ACC112 (cell line): ENCODE results near the gene NGEF.
A peak's percentile ranks its signal among the peaks of the same experiment; 100 is the strongest.
"Not testable (repeated sequence)": the region's sequence is repeated elsewhere in the genome, so short reads cannot be mapped to it uniquely, and the experiment has no call there.

Experiments used
- H2AFZ ChIP-seq: fragments of 200-600 bp; sonication (generic); one replicate; pipeline ENCODE4 v1.6.0; 2017; ENCODE audit warnings: antibody characterized with exemption, low read length; ENCODE audit not compliant: unreplicated experiment
- H3K27ac ChIP-seq: fragments of 200-600 bp; sonication (generic); 2 replicates; pipeline ENCODE4 v1.5.1; 2014; ENCODE audit warnings: low read depth, mild to moderate bottlenecking, antibody characterized with exemption, low read length, moderate library complexity
- H3K27me3 ChIP-seq: fragments of 200-600 bp; sonication (generic); 2 replicates; pipeline ENCODE4 v1.6.1; 2014; ENCODE audit warnings: mild to moderate bottlenecking, antibody characterized with exemption, low read length, moderate library complexity, mixed read lengths; ENCODE audit not compliant: insufficient read depth
- H3K36me3 ChIP-seq: fragments of 200-600 bp; sonication (generic); 2 replicates; pipeline ENCODE4 v1.6.1; 2016; ENCODE audit warnings: mild to moderate bottlenecking, antibody characterized with exemption, low read length, moderate library complexity, mixed read lengths; ENCODE audit not compliant: insufficient read depth
- H3K4me1 ChIP-seq: fragments of 200-600 bp; sonication (generic); one replicate; pipeline ENCODE4 v1.6.1; 2016; ENCODE audit warnings: low read length, mixed read lengths; ENCODE audit not compliant: insufficient read depth, unreplicated experiment, control insufficient read depth
- H3K4me3 ChIP-seq: fragments of 200-600 bp; sonication (generic); 2 replicates; pipeline ENCODE4 v1.5.1; 2014; ENCODE audit warnings: mild to moderate bottlenecking, low read depth, low read length
- H3K79me2 ChIP-seq: fragments of 200-600 bp; sonication (generic); one replicate; pipeline ENCODE4 v1.6.0; 2016; ENCODE audit warnings: low read length; ENCODE audit not compliant: control insufficient read depth, unreplicated experiment, insufficient read depth

Gene NGEF

GRCh38 chr2:233055362-233055761 is 42.3 kb upstream of the NGEF start:
- Histone ChIP-seq H3K36me3 (no peaks in the 10 kb centered on the region), H3K27ac (no peak overlapping the region), H3K27me3 (no peaks in the 10 kb centered on the region; the same call in 1 of the 2 replicates), H3K79me2 (no peaks in the 10 kb centered on the region), H3K4me1 (peaks cover 11% of the 10 kb centered on the region), H2AFZ (no peak overlapping the region), H3K4me3 (no peak overlapping the region)

DNA sequence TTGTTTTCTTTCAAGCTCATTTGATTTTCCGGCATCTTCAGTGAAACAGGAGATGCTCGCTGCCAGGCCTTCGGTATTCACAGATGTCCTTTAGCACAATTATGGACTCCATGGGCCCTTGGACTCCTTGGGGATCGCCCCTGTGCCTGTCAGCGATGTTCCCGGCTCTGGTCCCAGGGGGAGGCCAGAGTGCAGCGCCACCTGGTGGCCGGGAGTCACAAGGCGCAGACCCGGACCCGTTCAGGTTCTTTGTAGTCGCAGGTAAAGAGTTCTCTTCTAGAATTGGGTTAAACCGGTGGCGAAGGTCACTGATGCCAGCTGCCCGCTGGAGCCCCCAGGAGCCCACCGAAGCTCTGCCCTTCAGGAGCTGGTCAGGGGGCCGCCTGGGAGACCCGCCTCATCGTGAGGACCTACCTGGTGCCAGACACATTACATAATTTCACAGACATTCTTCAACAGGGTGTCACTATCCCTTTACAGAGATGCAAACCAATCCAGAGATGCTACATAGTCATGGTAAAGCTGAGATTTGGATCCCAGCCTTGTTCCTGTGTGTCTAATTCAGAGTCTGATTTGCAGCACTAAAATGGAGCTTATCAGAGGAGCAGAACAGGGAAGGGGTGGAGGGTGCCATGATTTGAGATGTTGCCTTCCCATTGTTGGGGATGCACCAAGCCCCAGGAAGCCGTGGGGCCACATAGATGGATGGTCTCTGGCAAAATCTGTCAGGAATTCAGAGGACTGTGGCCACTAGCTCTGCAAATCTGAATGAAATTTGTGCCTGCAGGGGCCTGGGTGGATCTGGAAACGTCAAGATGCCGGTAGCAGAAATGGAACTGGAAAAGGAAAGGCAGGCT is 41.1 kb upstream of the NGEF start:
- H3K4me3 ChIP-seq = no peak overlapping the region
- no peaks in the 10 kb centered on the region for H3K79me2 ChIP-seq
- H2AFZ ChIP-seq = no peak overlapping the region
- H3K36me3 ChIP-seq = no peaks in the 10 kb centered on the region
- H3K4me1 ChIP-seq = peaks cover 11% of the 10 kb centered on the region
- H3K27ac ChIP-seq = no peak overlapping the region
- H3K27me3 ChIP-seq = no peaks in the 10 kb centered on the region; the same call in 1 of the 2 replicates

DNA sequence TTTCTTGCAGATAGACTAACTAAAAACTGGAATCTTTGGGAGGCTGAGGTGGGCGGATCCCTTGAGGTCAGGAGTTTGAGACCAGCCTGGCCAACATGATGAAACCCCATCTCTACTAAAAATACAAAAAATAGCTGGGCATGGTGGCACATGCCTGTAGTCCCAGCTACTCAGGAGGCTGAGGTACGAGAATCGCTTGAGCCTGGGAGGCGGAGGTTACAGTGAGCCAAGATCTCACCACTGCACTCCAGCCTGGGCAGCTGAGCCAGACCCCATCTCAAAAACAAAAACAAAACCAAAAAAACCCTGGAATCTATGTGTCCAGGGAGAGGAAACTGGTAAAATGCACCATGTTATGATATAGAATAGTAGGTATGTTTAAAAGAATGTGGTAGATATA is 39.5 kb upstream of the NGEF start:
- not testable (repeated sequence) for H3K27ac ChIP-seq, H3K27me3 ChIP-seq, H3K36me3 ChIP-seq, H3K79me2 ChIP-seq, H2AFZ ChIP-seq, H3K4me3 ChIP-seq
- H3K4me1 ChIP-seq = peaks cover 11% of the 10 kb centered on the region

DNA sequence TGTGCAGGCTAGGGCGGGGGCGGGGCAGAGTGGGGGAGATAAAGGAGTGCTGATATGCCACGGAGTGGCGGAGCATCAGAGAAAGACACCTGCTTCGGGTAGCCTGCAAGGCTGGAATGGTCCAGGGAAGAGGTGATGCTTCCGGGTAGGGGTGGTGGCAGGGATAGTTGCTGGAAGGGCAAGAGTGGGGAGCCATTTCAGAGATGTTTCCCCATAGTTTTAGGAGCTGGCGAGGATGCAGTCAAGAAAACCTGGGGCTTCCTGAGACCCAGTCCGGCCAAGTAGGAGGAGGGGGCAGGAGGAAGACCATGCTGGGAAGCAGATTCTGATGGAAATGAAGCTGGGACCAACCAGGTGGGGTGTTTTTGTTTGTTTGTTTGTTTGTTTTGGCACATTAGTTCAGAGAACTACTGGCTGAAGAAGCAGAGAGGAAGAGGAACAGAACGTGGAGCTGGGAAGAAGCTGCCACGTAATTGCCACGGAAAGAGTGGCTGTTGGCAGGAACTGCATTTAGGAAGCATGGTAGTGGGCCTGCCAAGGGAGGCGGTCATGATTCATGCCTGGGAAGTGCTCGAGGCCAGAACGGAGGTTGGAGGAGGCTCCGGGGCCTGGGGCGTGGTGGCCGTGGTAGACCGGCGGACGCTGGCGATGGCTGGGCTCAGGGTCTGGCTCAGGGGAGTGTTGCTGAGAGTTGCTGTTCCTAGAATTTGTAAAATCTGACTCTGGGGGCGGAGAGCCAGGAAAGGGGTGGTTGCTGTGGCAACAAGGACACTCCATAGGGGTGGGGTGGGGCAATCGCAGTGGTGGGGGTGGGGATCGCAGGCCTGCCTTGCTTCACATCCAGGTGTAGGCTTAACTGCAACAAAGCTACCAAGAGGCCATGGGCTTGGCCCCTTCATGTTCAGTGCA is 38.4 kb upstream of the NGEF start:
- Histone ChIP-seq H2AFZ (peak overlapping the region; percentile 53), H3K79me2 (no peaks in the 10 kb centered on the region), H3K27me3 (no peaks in the 10 kb centered on the region; the same call in 1 of the 2 replicates), H3K4me1 (peaks cover 11% of the 10 kb centered on the region), H3K36me3 (no peaks in the 10 kb centered on the region), H3K27ac (no peak overlapping the region), H3K4me3 (no peak overlapping the region)

GRCh38 chr2:233049194-233049761 is 36.2 kb upstream of the NGEF start:
- H3K4me3 ChIP-seq = no peak overlapping the region
- H2AFZ ChIP-seq = no peak overlapping the region
- H3K4me1 ChIP-seq = peaks cover 9% of the 10 kb centered on the region
- H3K36me3 ChIP-seq = no peaks in the 10 kb centered on the region
- H3K27ac ChIP-seq = no peak overlapping the region
- no peaks in the 10 kb centered on the region for H3K79me2 ChIP-seq
- no peaks in the 10 kb centered on the region for H3K27me3 ChIP-seq

DNA sequence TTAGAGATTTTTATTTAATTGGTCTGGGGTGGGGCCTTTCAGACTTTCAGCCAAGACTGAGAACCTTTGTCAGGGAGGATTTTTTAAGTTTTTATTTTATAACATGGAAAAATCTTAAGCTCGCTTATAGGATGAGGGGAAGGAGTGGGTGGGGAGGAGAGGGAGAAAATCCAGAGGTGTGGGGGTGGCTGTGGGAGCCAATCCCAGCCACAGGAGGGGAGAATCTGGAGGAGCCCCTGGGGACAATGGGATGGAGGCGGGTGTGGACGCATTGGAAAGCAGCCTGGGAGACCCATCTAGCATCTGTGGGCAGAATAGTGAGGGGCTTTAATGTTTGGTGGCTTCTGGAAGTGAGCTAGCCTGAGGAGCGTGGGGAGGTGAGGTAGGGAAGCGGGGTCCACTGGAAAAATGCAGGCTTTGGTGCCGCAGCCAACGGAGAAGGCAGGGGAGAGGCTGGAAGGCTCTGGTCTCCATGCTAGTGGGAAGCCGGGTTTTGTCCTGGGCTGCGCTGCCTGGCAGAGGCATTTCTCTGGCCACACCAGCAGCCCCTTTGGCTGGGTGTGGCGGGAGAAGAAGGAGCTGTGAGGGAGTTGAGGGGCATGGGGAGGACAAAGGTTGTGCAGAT is 35.6 kb upstream of the NGEF start:
- H3K79me2 ChIP-seq = no peaks in the 10 kb centered on the region
- no peaks in the 10 kb centered on the region for H3K36me3 ChIP-seq
- H2AFZ ChIP-seq = no peak overlapping the region
- H3K4me1 ChIP-seq = peaks cover 8% of the 10 kb centered on the region
- no peaks in the 10 kb centered on the region for H3K27me3 ChIP-seq
- no peak overlapping the region for H3K27ac ChIP-seq
- no peak overlapping the region for H3K4me3 ChIP-seq

DNA sequence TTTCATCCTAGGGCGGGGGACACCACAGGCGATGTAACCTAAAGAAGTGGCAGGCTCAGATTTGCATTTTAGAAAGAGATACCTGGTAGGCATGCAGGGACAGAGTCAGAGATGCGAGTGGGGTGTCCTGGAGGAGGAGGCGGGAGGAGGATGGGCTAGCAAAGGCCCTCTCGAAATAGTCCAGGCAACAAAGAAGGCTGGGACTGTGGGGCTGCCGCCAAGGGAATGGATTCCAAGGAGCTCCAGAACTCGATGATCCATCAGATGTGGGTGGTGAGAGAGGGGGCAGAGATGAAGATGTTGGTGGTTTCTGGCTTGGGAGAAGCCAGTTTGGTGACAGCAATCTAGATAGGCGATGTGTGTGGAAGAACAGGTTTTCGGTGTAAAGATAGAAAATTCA is 34.6 kb upstream of the NGEF start:
- H3K79me2 ChIP-seq = no peaks in the 10 kb centered on the region
- no peak overlapping the region for H2AFZ ChIP-seq
- H3K4me3 ChIP-seq = no peak overlapping the region
- no peak overlapping the region for H3K27ac ChIP-seq
- peaks cover 8% of the 10 kb centered on the region for H3K4me1 ChIP-seq
- H3K27me3 ChIP-seq = no peaks in the 10 kb centered on the region
- no peaks in the 10 kb centered on the region for H3K36me3 ChIP-seq

DNA sequence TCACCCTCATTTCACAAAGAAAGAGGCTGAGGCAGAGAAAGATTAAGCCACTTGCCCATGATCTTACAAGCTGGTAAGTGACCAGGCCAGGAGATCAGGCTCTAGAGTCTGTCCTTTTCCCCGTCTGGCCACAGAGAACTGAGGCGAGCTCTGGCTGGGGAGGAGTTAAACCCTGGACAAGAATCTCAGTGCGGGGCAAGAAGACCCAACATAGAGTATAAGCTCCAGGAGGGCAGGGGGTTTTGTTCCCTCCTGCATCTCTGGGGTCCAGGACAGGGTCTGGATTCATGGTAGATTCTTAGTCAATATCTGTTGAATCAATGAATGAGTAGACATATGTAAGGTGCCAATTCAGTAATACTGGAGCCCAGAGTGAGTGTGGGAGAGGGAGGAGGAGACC is 34.1 kb upstream of the NGEF start:
- 0 out of 2 replicates have a peak, but pooled peaks cover 2% of the 10 kb centered on the region for H3K27me3 ChIP-seq
- H2AFZ ChIP-seq = no peak overlapping the region
- H3K27ac ChIP-seq = no peak overlapping the region
- H3K36me3 ChIP-seq = no peaks in the 10 kb centered on the region
- H3K4me1 ChIP-seq = peaks cover 8% of the 10 kb centered on the region
- H3K4me3 ChIP-seq = no peak overlapping the region
- H3K79me2 ChIP-seq = no peaks in the 10 kb centered on the region

- Histone ChIP-seq H3K79me2 (no peaks in the 10 kb centered on the region), H3K36me3 (no peaks in the 10 kb centered on the region), H3K4me3 (no peak overlapping the region), H3K4me1 (no peaks in the 10 kb centered on the region), H2AFZ (no peak overlapping the region), H3K27ac (no peak overlapping the region), H3K27me3 (peaks cover 7% of the 10 kb centered on the region; the same call in 1 of the 2 replicates)
Measured at GRCh38 chr2:233044974-233045605, 32.0 kb upstream of the NGEF start.

DNA sequence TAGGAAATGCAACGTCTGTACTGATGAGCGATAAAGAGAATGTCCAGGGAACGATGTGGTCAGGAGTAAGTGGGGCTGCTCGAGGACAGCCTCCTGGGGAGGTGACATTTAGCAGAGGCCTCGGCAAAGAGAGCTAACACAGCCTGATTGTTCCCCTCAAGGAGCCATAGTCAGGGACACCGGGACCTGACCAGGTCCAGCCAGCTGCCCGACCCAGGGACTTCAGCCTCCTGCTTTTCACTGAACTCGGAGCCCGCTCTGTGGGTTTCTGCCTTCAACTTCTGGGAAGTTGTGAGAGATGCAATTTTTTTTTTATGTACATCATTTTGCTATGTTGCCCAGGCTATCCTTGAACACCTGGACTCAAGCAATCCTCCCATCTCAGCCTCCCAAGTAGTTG is 29.5 kb upstream of the NGEF start:
- H3K36me3 ChIP-seq = no peaks in the 10 kb centered on the region
- H3K27ac ChIP-seq = no peak overlapping the region
- H3K27me3 ChIP-seq = peaks cover 7% of the 10 kb centered on the region; the same call in 1 of the 2 replicates

More for the DNA sequence above, 29.5 kb upstream of the NGEF start:
- no peak overlapping the region for H3K4me3 ChIP-seq
- H2AFZ ChIP-seq = no peak overlapping the region
- no peaks in the 10 kb centered on the region for H3K79me2 ChIP-seq
- no peaks in the 10 kb centered on the region for H3K4me1 ChIP-seq
